Mesothelial cell of epicardium (in vitro differentiated cells): ENCODE data around the gene KRTAP10-11. TPM values are rescaled to one million over a fixed set of nuclear protein-coding genes. Genes with fewer than 3 reads are reported as not detected.
"Not testable (repeated sequence)": the region's sequence is repeated elsewhere in the genome, so short reads cannot be mapped to it uniquely, and the experiment has no call there.

Source experiments
- DNase-seq, 2 experiments: peaks; one replicate each; pipeline ENCODE4 v3.0.0; 2021; ENCODE audit warnings: low spot score in 2 of 2; ENCODE audit not compliant: unreplicated experiment in 2 of 2
- H3K27ac Mint-ChIP-seq: 2 replicates; pipeline ENCODE4 v1.8.0; 2021; ENCODE audit warnings: mixed read lengths
- H3K27me3 Mint-ChIP-seq: 2 replicates; pipeline ENCODE4 v1.8.0; 2021; ENCODE audit warnings: low read depth, mixed read lengths
- H3K36me3 Mint-ChIP-seq: 2 replicates; pipeline ENCODE4 v1.8.0; 2021; ENCODE audit warnings: mixed read lengths
- H3K4me1 Mint-ChIP-seq: 2 replicates; pipeline ENCODE4 v1.8.0; 2021; ENCODE audit warnings: mixed read lengths
- H3K4me3 Mint-ChIP-seq: 2 replicates; pipeline ENCODE4 v1.8.0; 2021; ENCODE audit warnings: mild to moderate bottlenecking, moderate library complexity, mixed read lengths
- H3K9me3 Mint-ChIP-seq: 2 replicates; pipeline ENCODE4 v1.8.0; 2021; ENCODE audit warnings: mixed read lengths
- total RNA-seq: library from RNA; stranded (reverse); gene quantifications from 3 replicates; pipeline ENCODE4 v1.2.1, GENCODE V29; 2021
- TF ChIP-seq, protein P1 (sequence below): fragments of 200-600 bp; sonication (generic); IDR thresholded peaks from one replicate; pipeline ENCODE4 v1.5.0; 2021; ENCODE audit warnings: antibody characterized with exemption; ENCODE audit not compliant: unreplicated experiment

KRTAP10-11 gene, protein sequence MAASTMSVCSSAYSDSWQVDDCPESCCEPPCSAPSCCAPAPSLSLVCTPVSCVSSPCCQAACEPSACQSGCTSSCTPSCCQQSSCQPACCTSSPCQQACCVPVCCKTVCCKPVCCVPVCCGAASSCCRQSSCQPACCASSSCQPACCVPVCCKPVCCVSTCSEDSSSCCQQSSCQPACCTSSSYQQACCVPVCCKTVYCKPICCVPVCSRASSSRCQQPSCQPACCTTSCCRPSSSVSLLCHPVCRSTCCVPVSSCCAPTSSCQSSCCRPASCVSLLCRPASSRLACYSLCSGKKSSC
- not detected in 3 replicates for total RNA-seq

DNA sequence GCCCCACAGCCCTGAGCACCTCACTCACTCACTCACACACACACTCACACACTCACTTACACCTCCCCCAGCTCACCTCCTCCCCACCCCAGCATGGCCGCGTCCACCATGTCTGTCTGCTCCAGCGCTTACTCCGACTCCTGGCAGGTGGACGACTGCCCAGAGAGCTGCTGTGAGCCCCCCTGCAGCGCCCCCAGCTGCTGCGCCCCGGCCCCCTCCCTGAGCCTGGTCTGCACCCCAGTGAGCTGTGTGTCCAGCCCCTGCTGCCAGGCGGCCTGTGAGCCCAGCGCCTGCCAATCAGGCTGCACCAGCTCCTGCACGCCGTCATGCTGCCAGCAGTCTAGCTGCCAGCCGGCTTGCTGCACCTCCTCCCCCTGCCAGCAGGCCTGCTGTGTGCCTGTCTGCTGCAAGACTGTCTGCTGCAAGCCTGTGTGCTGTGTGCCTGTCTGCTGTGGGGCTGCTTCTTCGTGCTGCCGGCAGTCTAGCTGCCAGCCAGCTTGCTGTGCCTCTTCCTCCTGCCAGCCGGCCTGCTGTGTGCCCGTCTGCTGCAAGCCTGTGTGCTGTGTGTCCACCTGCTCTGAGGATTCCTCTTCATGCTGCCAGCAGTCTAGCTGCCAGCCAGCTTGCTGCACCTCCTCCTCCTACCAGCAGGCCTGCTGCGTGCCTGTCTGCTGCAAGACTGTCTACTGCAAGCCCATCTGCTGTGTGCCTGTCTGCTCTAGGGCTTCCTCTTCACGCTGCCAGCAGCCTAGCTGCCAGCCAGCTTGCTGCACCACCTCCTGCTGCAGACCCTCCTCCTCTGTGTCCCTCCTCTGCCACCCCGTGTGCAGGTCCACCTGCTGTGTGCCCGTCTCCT, at the start of gene KRTAP10-11:
Gene KRTAP10-11, plus strand, starts transcription at position 49 of the 856 bp plus-strand sequence. Its CDS starts 45 bp downstream, at position 94.
- H3K27me3 Mint-ChIP-seq, H3K36me3 Mint-ChIP-seq, H3K4me1 Mint-ChIP-seq, H3K27ac Mint-ChIP-seq, H3K4me3 Mint-ChIP-seq: not testable (repeated sequence)
- DNase-seq = peak in 1 of 2 experiments; percentile 21
- H3K9me3 Mint-ChIP-seq = peaks cover 30% of the 10 kb centered on the region

GRCh38 chr21:44598061-44598460, 48.2 kb upstream of the KRTAP10-11 start:
- no peak for DNase-seq
- peaks cover 3% of the 10 kb centered on the region for H3K36me3 Mint-ChIP-seq

DNA sequence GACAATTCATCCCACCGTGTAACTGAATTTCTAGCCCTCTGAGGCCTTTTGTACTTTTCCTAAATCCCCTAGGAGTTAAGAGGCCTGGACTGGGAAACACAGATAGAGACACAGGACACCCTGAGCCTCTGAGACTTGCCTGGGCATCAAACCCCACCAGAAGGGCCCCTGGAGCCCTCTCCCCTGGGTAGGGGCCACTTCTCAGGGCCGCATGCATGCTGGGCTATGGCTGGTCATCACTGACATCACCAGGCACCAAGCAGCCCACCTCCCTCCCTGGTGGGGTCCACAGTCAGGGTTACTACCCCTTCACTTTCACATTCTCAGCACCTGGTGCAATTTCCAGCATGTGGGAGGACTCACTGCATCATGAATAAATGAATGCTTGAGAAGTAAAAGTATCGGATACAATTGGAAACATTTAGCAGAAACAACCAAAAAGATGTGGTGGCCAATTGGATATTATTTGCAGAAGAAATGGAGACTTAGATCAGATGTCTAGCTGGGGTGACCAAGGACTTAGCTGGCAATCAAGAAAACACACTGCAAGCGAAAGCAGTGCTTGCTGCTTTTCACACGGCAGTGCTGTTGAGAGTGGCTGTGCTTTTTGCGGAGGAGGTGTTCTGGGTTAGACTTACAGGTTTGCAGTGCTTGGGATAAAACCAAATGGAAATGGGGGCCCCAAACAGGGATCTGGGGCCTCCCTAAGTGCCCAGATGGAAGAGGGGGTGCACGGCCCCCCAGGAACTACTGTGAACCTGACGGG, 46.8 kb upstream of the KRTAP10-11 start:
- peaks cover 3% of the 10 kb centered on the region for H3K4me1 Mint-ChIP-seq
- H3K27ac Mint-ChIP-seq = no peak overlapping the region
- H3K4me3 Mint-ChIP-seq = no peak overlapping the region
- TF ChIP-seq, protein P1, sequence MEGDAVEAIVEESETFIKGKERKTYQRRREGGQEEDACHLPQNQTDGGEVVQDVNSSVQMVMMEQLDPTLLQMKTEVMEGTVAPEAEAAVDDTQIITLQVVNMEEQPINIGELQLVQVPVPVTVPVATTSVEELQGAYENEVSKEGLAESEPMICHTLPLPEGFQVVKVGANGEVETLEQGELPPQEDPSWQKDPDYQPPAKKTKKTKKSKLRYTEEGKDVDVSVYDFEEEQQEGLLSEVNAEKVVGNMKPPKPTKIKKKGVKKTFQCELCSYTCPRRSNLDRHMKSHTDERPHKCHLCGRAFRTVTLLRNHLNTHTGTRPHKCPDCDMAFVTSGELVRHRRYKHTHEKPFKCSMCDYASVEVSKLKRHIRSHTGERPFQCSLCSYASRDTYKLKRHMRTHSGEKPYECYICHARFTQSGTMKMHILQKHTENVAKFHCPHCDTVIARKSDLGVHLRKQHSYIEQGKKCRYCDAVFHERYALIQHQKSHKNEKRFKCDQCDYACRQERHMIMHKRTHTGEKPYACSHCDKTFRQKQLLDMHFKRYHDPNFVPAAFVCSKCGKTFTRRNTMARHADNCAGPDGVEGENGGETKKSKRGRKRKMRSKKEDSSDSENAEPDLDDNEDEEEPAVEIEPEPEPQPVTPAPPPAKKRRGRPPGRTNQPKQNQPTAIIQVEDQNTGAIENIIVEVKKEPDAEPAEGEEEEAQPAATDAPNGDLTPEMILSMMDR = no peak
- peaks cover 3% of the 10 kb centered on the region for H3K36me3 Mint-ChIP-seq
- peaks cover 8% of the 10 kb centered on the region for H3K27me3 Mint-ChIP-seq
- H3K9me3 Mint-ChIP-seq = peaks cover 14% of the 10 kb centered on the region
- DNase-seq = no peak

More at GRCh38 chr21:44598061-44598460, 48.2 kb upstream of the KRTAP10-11 start:
- Mint-ChIP-seq H3K27ac (no peak overlapping the region), H3K9me3 (peaks cover 12% of the 10 kb centered on the region), H3K4me3 (no peak overlapping the region), H3K4me1 (peaks cover 15% of the 10 kb centered on the region), H3K27me3 (peaks cover 2% of the 10 kb centered on the region)
- TF ChIP-seq, protein P1 = no peak

- H3K4me3 Mint-ChIP-seq, H3K4me1 Mint-ChIP-seq, DNase-seq, H3K27ac Mint-ChIP-seq, H3K36me3 Mint-ChIP-seq: not testable (repeated sequence)
- Mint-ChIP-seq H3K9me3 (peaks cover 21% of the 10 kb centered on the region), H3K27me3 (peaks cover 14% of the 10 kb centered on the region)
Measured at GRCh38 chr21:44600118-44600978, 45.9 kb upstream of the KRTAP10-11 start, which contains the start of gene KRTAP10-7. TSS of gene KRTAP10-7 (plus strand) at chr21:44600597. CDS start at chr21:44600622, 25 bp downstream.

DNA sequence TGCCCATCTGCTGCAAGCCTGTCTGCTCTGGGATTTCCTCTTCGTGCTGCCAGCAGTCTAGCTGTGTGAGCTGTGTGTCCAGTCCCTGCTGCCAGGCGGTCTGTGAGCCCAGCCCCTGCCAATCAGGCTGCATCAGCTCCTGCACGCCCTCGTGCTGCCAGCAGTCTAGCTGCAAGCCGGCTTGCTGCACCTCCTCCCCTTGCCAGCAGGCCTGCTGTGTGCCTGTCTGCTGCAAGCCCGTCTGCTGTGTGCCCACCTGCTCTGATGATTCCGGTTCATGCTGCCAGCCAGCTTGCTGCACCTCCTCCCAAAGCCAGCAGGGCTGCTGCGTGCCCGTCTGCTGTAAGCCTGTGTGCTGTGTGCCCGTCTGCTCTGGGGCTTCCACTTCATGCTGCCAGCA, 45.1 kb upstream of the KRTAP10-11 start:
- not testable (repeated sequence) for DNase-seq, H3K27ac Mint-ChIP-seq, H3K4me3 Mint-ChIP-seq, H3K4me1 Mint-ChIP-seq, H3K36me3 Mint-ChIP-seq
- H3K9me3 Mint-ChIP-seq = peaks cover 24% of the 10 kb centered on the region
- H3K27me3 Mint-ChIP-seq = peaks cover 17% of the 10 kb centered on the region

GRCh38 chr21:44601596-44602462, 44.4 kb upstream of the KRTAP10-11 start:
- no peak for DNase-seq
- H3K27me3 Mint-ChIP-seq = peaks cover 17% of the 10 kb centered on the region

More at GRCh38 chr21:44601596-44602462, 44.4 kb upstream of the KRTAP10-11 start:
- Mint-ChIP-seq H3K9me3 (peaks cover 30% of the 10 kb centered on the region), H3K4me1 (no peaks in the 10 kb centered on the region), H3K4me3 (no peak overlapping the region), H3K27ac (no peak overlapping the region), H3K36me3 (peaks cover 3% of the 10 kb centered on the region)
- TF ChIP-seq, protein P1 = no peak
